HG02610 (cell line): ENCODE results near the gene INS.
A peak's percentile ranks its signal among the peaks of the same experiment; 100 is the strongest.

Experiments
- ATAC-seq: cut with Tn5 transposase; IDR thresholded peaks from one replicate; pipeline ENCODE4 v1.9.1; 2021; ENCODE audit warnings: mild to moderate bottlenecking, moderate library complexity; ENCODE audit not compliant: unreplicated experiment

The INS gene

GRCh38 chr11:2149864-2150847 is 10.9 kb downstream of the INS start:
- no peak for ATAC-seq

DNA sequence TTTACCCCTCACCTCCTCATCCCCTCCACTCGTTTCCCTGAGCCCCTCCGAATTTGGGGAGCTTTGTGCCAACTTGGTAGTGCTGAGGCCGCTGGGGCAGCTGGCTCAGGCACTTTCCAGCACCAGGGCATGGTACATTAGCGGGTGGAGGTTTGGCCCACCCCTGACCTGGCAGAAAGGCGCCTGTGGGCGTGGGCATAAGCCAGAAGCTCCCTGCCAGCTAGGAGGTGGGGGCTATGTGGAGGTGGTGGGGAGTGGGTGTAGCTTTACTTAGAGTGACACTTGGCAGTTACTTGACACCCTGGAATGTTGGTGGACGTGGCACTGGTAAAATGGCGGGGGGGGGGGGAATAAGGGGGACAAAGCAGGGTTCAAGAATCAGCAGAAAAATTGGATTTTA is 11.5 kb downstream of the INS start:
- ATAC-seq: no peak

DNA sequence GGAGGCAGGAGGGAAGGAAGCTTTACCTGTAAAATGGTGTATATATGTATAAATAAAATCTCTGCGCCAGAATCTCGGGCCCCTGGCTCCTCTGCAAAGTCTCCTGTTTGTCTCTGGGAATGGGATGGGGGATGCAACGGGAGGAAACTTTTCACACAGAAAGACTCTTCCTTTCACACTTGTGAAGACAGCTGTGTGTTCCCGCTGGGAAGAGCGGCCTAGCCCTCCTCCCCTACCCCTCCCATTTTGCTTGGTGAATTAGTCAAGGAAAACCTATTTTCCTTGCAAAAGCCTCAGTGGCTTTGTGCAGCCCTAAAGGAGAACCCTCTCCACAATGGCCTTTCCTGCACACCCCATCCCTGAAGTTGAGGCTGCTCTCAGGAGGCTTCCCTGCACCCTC is 12.4 kb downstream of the INS start:
- ATAC-seq: no peak

GRCh38 chr11:2147391-2147790 is 13.6 kb downstream of the INS start:
- no peak for ATAC-seq

GRCh38 chr11:2146051-2146450 is 15.0 kb downstream of the INS start:
- ATAC-seq: no peak

DNA sequence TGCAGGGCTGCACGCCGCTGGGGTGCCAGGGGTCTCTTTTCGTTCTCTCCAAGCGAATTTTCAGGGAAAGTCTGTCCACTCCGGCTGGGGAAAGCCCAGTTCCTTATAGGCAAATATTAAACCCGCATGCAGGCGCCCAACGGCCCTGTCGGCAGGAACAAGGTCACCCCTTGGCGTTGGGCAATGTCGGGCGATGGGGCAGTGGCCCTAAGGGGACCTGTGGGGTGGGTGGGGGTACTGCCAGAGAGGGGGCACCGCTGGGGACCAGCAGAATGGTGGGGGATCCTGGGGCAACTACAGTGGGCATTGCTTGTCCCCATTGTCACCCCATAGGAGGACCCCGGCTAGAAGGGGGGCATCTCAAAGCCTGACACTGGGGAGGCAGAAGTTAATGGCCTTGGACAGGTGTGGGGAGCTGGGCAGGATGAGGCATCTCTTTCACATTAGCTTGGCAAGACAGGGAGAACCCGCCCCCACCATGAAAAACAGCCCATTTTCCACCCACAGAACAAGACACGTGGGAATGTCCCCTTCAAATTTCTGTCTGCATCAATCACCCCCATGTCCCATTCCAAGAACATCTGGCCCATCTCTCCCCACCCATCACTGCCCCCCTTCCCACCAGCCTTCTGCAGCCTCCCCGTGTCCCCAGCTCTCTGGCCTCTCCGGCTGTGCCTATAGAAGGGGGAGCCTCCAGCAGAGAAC is 16.3 kb downstream of the INS start:
- no peak for ATAC-seq

DNA sequence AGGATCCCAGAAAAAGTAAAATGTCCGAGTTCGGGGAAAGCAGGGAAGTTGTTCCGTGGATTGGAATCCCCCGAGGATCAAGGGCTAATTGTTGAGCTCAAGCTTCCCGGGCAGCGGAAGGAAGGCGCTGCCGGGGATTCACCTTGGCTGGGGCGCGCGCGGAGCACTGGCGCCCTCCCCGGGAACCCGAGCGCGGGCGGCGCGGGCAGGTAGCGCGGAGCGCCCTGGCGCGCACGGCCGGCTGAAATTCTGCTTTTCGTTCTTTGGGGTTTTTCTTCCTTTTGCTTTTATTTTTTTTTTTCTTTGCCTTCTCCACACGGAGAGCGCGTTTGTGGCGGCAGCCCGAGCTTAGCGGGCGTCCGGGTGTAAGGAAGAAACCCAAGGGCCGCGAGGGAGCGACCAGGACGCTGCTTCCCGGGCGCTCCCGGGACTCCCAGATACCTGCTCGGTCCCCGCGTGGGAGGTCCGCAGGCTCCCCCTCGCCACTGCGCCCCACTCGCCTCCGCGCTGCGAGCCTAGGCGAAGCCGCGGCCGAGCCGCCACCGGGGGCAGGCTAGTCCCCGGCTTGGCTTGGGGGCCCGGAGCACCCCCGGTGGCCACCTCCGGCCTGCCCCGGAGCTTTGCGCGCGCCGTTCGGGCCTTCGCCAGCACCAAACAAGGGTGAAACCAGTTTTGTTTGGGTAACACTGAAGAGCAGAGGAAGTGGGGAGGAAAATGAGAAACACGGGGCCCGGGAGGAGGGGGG is 17.0 kb downstream of the INS start:
- ATAC-seq: no peak

DNA sequence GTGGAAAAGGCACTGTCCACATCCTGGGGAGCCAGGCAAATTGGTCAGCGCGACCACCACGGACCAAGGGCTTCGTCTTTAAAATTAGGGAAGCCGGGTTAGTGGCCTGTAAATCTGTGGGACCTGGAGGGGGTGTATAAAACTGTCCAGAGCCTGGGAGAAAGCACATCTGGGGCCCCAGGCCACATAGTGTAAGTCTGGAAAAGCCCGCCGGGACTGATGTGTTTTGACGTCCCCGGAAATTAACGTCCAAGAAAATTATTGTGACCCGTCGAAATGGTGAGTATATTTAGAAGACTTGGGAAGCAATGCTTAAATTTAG is 17.6 kb downstream of the INS start:
- ATAC-seq: no peak

DNA sequence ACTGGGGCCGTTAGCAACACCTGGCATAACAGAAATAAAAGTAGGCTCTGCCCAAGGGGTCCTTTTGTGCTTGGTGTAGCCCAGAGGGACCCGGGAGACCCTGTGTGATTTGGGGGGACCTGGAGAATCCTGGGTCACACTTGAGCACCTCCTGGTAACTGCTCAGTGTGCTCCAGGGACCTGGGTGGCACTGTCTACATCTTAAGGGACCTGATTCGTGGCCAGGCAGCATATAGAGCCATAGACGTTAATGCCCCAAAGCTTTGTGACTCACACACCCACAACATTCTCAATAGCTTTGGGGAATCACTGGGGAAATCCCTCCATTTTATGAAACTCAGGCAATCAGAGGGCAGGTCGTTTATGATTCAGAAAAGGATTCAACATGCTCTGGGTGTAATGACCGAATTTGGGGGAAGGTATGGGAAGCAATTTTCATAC is 18.2 kb downstream of the INS start:
- ATAC-seq: peak; percentile 53

DNA sequence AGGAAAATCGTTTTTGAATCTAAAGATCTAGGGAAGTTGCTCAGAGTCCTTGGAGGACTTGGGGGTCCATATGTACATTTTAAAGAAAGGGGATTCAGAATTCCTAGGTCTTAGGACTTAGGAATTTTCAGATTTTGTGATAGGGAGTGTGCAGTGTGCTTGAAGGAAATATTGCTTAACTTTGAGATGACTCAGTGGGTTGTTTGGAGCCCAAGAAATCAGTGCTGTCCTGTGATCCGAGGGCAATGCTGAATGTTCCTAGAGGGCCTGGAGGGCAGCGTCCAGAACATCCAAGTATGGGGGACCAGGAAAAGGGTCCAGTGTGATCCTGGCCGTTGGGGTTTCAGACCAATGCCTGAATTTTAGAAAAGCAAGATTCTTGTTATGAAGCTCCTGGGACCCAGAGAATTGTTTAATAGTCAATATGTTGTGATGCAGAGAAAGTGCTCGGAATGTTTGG is 18.7 kb downstream of the INS start:
- no peak for ATAC-seq

DNA sequence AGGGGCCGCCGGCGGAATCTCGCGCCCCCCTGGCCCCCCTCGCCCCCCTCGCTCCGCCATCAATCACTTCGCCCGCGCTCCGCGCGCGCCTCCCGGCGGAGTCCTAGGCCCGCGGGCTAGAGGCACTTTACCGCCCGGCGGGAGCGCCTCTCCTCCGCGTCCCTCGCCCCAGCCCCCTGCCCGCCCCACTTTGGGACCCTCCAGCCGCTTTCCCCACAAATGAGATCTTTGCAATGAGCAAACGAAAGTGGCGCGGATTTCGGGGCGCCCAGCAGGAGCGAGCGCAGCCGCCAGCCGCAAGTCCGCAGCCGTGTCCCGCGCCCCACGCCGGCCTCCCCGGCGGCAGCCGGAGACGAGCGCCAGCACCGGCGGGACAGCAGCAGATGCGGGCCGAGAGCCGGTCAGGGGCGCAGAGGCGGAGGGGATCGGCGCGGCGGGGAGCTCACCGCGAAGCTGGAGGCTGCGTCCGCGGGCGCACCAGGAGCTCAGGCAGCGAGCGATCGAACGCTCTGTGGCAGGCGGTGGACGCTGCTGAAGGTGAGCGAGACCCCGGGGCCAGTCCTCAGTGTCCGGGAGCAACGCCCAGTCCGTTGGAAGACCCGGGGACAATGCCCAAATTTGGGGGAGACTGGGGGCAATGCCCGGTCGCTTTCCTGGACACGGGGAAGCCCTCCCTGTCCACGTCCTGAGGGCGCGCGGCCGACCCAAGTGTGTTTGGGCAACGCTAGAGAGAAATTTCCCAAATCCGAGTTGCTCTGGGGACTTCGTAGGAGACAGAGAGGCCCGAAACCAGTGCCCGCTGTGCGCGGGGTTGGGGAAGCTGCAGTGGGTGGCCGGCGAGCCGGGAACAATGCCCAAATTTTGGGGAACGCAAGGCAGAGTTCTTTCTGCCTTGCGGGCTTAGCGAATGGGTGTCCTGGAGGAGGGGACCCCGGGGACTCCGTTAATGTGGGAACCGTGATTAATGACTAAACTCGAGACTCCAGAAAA is 20.3 kb downstream of the INS start:
- no peak for ATAC-seq

GRCh38 chr11:2139621-2140337 is 21.2 kb downstream of the INS start:
- no peak for ATAC-seq

DNA sequence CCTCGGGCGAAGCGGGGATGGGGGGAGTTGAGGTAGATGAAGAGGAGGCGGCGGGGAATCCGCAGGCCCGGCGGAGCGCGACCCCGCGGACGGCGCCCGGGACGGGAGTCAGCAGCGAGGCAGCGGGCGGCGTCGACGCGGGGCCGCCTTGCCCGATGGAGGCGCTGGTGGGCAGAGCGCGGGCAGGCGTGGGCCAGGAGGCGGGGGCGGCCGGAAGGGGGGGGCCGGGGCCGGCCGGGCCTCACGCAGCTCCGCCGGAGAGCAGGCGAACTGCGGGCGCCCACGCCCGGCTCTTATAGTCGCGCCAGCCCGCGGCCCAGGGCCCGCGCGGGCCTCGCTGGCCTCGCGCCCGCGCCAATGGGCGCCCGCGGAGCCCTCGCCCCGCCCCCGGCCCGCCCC is 21.9 kb downstream of the INS start, which contains the start of gene IGF2:
Gene IGF2 (minus strand): TSS at position 267 of the 399 bp plus-strand sequence. CDS start 3,866 bp downstream, outside the sequence.
- ATAC-seq: no peak

DNA sequence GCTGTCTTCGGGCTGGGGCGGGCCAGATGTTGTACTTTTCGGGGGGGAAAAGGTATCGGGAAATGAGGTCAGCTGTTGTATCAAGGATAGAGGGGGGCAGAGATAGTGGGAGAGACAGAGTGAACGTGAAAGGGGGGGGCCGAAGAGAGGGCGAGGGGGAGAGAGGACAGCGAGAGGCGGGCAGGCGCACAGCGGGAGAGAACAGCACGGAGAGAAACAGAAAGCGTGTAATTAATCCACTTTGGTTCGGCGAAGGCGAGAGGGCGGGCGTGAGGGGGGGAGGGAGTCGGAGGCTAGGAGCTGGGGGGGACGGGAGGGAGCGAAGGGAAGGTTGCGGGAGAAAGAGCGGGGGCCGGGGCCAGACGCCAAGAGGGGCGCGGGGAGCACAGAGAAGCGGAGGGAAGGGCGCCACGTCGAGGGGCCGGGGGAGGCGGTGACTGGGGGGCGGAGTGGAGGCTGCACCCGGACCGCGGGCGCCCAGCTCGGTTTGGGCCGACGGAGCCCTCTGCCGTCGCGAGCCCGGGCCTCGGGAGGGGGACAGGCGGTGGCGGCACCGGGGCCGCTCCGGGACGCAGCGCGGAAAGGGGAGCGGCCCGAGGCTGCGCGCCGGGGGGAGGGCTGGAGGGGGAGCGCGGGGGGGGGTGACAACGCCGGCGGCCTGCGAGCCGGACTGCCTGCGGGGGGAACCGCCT is 22.4 kb downstream of the INS start:
- no peak for ATAC-seq

DNA sequence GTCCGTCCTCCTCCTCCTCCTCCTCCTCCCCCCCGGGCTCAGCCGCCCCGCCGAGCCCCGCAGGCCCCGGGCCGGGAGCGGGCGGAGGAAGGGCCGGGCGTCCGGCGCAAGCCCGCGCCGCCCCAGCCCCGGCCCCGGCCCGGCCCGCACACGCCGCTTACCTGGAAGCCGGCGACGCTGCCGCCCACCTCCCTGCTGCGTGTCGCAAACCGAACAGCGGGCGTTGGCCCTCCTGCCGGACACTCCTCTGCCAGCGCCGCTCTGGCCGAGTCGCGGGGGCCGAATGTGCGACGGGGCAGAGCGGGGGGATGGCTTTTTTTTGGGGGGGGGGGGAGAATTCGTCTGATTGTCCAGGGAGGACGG is 23.0 kb downstream of the INS start:
- ATAC-seq: no peak

DNA sequence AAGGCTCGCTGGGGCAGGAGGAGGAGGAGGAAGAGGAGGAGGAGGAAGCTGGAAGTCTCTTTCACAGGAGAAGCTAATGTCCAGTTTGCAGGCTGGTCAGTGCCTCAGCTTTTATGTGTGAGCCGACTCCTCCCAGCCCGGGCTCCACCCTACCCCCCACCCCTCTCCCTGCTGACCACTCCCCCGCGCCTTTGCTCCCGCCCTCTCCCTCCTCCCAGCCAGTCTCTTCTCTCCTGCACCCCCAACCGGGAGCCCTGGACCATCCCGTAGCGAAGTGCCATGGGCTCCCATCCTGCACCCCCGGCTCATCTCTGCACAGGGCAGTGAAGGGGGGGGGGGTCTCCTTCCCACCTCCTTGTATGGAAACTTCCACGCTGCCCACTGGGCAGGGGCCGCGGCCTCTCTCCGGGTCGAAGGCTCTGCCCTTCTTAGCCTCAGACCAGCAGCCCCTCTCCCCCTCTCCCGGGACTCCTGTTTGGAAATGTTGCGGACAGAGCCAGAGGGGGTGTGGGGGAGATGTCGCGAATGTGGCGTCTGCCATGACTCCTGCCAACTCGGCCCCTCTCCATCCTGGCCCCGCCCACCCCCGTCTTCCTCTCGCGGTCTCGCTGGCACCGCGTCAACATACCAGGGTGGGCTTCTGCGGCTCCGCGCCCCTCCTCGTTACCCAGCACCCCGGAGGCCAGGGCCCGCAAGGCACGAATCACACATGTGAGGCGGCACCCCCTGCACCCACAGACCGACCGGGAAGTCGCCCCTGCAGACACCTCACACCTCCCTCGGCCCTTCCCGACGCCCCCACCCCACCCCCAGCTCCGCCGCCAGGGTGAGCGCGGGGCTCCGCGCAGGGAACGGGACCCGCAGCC is 23.6 kb downstream of the INS start:
- ATAC-seq: no peak

- ATAC-seq: no peak
These were observed 24.1 kb downstream of the INS start for GRCh38 chr11:2136952-2137201.

GRCh38 chr11:2136209-2136951 is 24.6 kb downstream of the INS start:
- no peak for ATAC-seq
